Measurements from ENCODE around the gene SASH1.

The SASH1 gene

DNA sequence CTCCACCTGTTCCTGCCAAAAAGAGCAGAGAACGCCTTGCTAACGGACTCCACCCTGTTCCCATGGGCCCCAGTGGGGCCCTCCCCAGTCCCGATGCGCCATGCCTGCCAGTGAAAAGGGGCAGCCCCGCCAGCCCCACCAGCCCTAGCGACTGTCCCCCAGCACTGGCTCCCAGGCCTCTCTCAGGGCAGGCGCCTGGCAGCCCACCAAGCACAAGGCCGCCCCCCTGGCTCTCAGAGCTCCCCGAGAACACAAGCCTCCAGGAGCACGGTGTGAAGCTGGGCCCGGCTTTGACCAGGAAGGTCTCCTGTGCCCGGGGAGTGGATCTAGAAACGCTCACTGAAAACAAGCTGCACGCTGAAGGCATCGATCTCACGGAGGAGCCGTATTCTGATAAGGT, 201.8 kb downstream of the SASH1 start:
- Histone ChIP-seq H3K4me1 (ENCODE audit: insufficient read depth, low read length) (no peaks in the 10 kb centered on the region), H2AFZ (ENCODE audit: low read depth, low read length) (no peak overlapping the region), H3K79me2 (ENCODE audit: insufficient read depth, low read length) (no peaks in the 10 kb centered on the region), H3K36me3 (ENCODE audit: insufficient read depth, low read length) (no peaks in the 10 kb centered on the region), H3K9ac (ENCODE audit: low read depth, low read length) (no peak overlapping the region), H3K27ac (ENCODE audit: low read length) (no peak overlapping the region), H3K9me3 (ENCODE audit: insufficient read depth, low read length, severe bottlenecking) (no peaks in the 10 kb centered on the region), H3K4me3 (ENCODE audit: low read depth in 1 of 2, low read length in 2 of 2) (no peak overlapping the region), H3K27me3 (ENCODE audit: insufficient read depth, low read length, poor library complexity) (peaks cover 8% of the 10 kb centered on the region), H4K20me1 (ENCODE audit: insufficient read depth, low read length) (no peaks in the 10 kb centered on the region), H3K4me2 (ENCODE audit: insufficient read depth, low read length) (no peak overlapping the region)
- no peak for ATAC-seq (ENCODE audit: insufficient read depth, low read depth)
- DNase-seq, result no peak
- TF ChIP-seq EZH2 (IDR thresholded peaks at IDR 0.05; ENCODE audit: borderline replicate concordance, low read depth, low read length, severe bottlenecking), result no peak
- TF ChIP-seq, protein P1, sequence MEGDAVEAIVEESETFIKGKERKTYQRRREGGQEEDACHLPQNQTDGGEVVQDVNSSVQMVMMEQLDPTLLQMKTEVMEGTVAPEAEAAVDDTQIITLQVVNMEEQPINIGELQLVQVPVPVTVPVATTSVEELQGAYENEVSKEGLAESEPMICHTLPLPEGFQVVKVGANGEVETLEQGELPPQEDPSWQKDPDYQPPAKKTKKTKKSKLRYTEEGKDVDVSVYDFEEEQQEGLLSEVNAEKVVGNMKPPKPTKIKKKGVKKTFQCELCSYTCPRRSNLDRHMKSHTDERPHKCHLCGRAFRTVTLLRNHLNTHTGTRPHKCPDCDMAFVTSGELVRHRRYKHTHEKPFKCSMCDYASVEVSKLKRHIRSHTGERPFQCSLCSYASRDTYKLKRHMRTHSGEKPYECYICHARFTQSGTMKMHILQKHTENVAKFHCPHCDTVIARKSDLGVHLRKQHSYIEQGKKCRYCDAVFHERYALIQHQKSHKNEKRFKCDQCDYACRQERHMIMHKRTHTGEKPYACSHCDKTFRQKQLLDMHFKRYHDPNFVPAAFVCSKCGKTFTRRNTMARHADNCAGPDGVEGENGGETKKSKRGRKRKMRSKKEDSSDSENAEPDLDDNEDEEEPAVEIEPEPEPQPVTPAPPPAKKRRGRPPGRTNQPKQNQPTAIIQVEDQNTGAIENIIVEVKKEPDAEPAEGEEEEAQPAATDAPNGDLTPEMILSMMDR (IDR thresholded peaks at IDR 0.05; ENCODE audit: borderline replicate concordance, extremely low read depth, low read length, poor library complexity, severe bottlenecking), result no peak

DNA sequence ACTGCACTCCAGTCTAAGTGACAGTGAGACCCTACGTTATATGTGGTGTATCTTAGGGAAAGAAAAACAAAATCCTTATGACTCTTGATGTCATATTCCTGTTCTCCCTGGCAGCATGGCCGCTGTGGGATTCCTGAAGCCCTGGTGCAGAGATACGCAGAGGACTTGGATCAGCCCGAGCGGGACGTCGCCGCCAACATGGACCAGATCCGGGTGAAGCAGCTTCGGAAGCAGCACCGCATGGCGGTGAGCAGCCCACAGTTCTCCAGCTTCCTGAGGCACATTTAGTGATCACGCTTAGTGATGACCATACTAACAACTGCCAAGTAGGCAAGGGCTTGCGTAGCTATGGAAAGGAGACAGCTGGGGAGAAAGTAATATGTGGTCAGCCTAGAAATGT, 203.3 kb downstream of the SASH1 start:
- no peak overlapping the region for H3K4me3 ChIP-seq (ENCODE audit: low read depth in 1 of 2, low read length in 2 of 2)
- H4K20me1 ChIP-seq (ENCODE audit: insufficient read depth, low read length), result no peaks in the 10 kb centered on the region
- no peaks in the 10 kb centered on the region for H3K9me3 ChIP-seq (ENCODE audit: insufficient read depth, low read length, severe bottlenecking)
- DNase-seq (no peak), ATAC-seq (ENCODE audit: insufficient read depth, low read depth) (no peak)
- H3K79me2 ChIP-seq (ENCODE audit: insufficient read depth, low read length), result no peaks in the 10 kb centered on the region
- H3K36me3 ChIP-seq (ENCODE audit: insufficient read depth, low read length), result no peaks in the 10 kb centered on the region
- no peak overlapping the region for H3K27ac ChIP-seq (ENCODE audit: low read length)
- no peak overlapping the region for H2AFZ ChIP-seq (ENCODE audit: low read depth, low read length)
- no peak overlapping the region for H3K9ac ChIP-seq (ENCODE audit: low read depth, low read length)
- H3K4me2 ChIP-seq (ENCODE audit: insufficient read depth, low read length), result no peak overlapping the region
- TF ChIP-seq EZH2 (IDR thresholded peaks at IDR 0.05; ENCODE audit: borderline replicate concordance, low read depth, low read length, severe bottlenecking), result no peak
- TF ChIP-seq, protein P1 (IDR thresholded peaks at IDR 0.05; ENCODE audit: borderline replicate concordance, extremely low read depth, low read length, poor library complexity, severe bottlenecking), result no peak
- no peaks in the 10 kb centered on the region for H3K4me1 ChIP-seq (ENCODE audit: insufficient read depth, low read length)
- H3K27me3 ChIP-seq (ENCODE audit: insufficient read depth, low read length, poor library complexity), result peaks cover 3% of the 10 kb centered on the region

DNA sequence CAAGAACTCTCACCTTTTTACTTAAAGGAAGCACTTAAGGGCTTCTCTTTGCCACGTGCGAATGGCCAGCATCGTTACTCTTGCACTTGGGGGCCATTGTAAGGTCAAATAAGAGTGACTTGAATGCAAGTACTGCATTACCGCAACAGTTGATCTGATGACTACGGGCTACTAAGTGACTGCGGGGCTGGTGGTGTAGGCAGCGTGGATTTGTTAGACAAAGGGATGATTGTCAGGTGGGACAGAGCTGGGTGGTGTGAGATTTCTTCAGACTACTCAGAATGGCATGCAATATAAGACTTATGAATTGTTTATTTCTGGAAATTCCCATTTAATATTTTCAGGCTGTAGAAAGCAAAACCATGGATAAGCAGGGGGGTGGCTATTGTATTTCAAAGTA, 204.5 kb downstream of the SASH1 start:
- no peaks in the 10 kb centered on the region for H3K36me3 ChIP-seq (ENCODE audit: insufficient read depth, low read length)
- no peak for ATAC-seq (ENCODE audit: insufficient read depth, low read depth)

More for the DNA sequence above, 204.5 kb downstream of the SASH1 start:
- no peak overlapping the region for H3K9ac ChIP-seq (ENCODE audit: low read depth, low read length)
- H4K20me1 ChIP-seq (ENCODE audit: insufficient read depth, low read length), result no peaks in the 10 kb centered on the region
- no peaks in the 10 kb centered on the region for H3K9me3 ChIP-seq (ENCODE audit: insufficient read depth, low read length, severe bottlenecking)
- H3K27me3 ChIP-seq (ENCODE audit: insufficient read depth, low read length, poor library complexity), result peaks cover 3% of the 10 kb centered on the region
- no peak for DNase-seq
- no peaks in the 10 kb centered on the region for H3K4me1 ChIP-seq (ENCODE audit: insufficient read depth, low read length)
- no peak for TF ChIP-seq EZH2 (IDR thresholded peaks at IDR 0.05; ENCODE audit: borderline replicate concordance, low read depth, low read length, severe bottlenecking)
- TF ChIP-seq, protein P1 (IDR thresholded peaks at IDR 0.05; ENCODE audit: borderline replicate concordance, extremely low read depth, low read length, poor library complexity, severe bottlenecking), result no peak
- no peak overlapping the region for H3K4me3 ChIP-seq (ENCODE audit: low read depth in 1 of 2, low read length in 2 of 2)
- no peak overlapping the region for H2AFZ ChIP-seq (ENCODE audit: low read depth, low read length)
- no peak overlapping the region for H3K27ac ChIP-seq (ENCODE audit: low read length)
- no peaks in the 10 kb centered on the region for H3K79me2 ChIP-seq (ENCODE audit: insufficient read depth, low read length)
- H3K4me2 ChIP-seq (ENCODE audit: insufficient read depth, low read length), result no peak overlapping the region
